GM10266 (cell line): ENCODE results near the gene CLIP3.

Source experiments
- DNase-seq: peaks from one replicate; pipeline ENCODE4 v3.0.0; 2012; ENCODE audit errors: extremely low spot score
- CTCF ChIP-seq: IDR thresholded peaks from 2 replicates; pipeline ENCODE4 v1.5.1; 2012; ENCODE audit warnings: mild to moderate bottlenecking, low read depth; ENCODE audit not compliant: control insufficient read depth, insufficient read depth; ENCODE audit errors: missing control alignments

Gene CLIP3

GRCh38 chr19:36054733-36055686 is 22.3 kb upstream of the CLIP3 start, which contains the start of gene WDR62:
WDR62 (plus strand) TSS chr19:36054897; CDS start chr19:36054972, 75 bp downstream.
- no peak for TF ChIP-seq CTCF

GRCh38 chr19:36054119-36054732 is 21.6 kb upstream of the CLIP3 start, which contains the start of gene THAP8:
THAP8 (minus strand) TSS chr19:36054285; CDS start chr19:36054217, 68 bp downstream.
- peak; percentile 39 for TF ChIP-seq CTCF
- DNase-seq, result peak; percentile 98

More at GRCh38 chr19:36054733-36055686, 22.3 kb upstream of the CLIP3 start, which contains the start of gene WDR62:
- DNase-seq, result peak; percentile 97

- DNase-seq, result no peak
- TF ChIP-seq CTCF, result no peak
Observed at GRCh38 chr19:36051637-36052036, 19.0 kb upstream of the CLIP3 start.

- no peak for DNase-seq
- peak; percentile 42 for TF ChIP-seq CTCF
Observed at GRCh38 chr19:36051236-36051635, 18.6 kb upstream of the CLIP3 start.

GRCh38 chr19:36049080-36049698 is 16.5 kb upstream of the CLIP3 start:
- no peak for TF ChIP-seq CTCF
- no peak for DNase-seq

GRCh38 chr19:36047835-36048234 is 15.2 kb upstream of the CLIP3 start:
- TF ChIP-seq CTCF, result no peak
- DNase-seq, result no peak
